GM10847 (cell line): ENCODE data around the gene PSMB10.

Experiments used
- POLR2A ChIP-seq: IDR thresholded peaks from 2 replicates; pipeline ENCODE4 v1.6.1; 2011; ENCODE audit not compliant: insufficient read length; ENCODE audit errors: extremely low read depth

The PSMB10 gene

GRCh38 chr16:67946966-67947558 lies 10.4 kb upstream of the PSMB10 start:
- TF ChIP-seq POLR2A = no peak

DNA sequence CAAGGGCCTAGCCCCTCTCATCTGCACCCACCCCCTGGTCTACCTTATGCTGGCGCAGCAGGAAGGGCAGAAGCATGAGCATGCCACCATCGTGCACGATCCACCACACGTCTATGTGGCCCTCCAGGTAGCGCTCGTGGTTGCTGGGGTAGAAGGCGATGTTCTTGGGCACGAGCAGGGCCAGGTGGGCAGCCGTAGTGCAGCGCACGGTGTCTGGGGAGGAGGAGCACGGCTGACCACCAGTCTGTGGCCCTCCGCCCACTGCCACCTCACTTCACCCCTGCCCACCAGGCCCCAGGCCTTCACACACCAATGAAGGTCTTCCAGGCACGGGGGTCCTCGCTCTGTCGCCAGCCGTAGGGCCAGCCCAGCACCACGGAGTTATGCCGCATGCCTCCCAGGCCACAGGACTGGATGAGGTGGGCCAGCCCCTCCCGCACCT lies 9.5 kb upstream of the PSMB10 start:
- TF ChIP-seq POLR2A = no peak

DNA sequence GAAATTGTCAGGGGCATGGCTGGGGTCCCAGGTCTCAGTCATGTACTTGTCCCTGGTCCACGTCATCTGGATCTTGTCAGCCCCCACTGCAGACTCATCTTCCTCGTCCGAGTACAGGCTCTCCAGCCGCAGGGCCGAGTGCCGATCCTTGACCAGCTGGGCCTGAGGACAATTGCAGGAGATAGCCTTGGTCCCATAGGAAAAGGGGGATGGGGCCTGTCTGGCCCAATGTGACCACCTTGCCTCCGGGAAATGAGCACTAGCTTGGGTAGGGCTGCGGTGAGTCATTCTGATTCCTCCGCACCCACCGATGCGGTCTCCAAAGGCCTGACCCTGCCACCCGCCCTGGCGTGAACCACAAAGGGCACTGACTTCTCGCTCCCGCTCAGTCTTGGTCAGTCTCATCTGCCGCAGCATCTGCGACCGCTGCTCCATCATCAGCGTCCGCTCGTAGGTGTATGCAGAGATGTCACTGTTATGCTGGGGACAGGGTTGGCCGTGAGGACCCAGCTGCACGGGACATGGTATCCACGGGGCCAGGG lies 8.8 kb upstream of the PSMB10 start:
- no peak for TF ChIP-seq POLR2A

- TF ChIP-seq POLR2A = no peak
Observed at GRCh38 chr16:67944690-67945391, 8.2 kb upstream of the PSMB10 start.

- TF ChIP-seq POLR2A = no peak
Observed at GRCh38 chr16:67943619-67944504, 7.2 kb upstream of the PSMB10 start, which contains the start of gene LCAT. TSS of gene LCAT (minus strand) at chr16:67944120. CDS start at chr16:67944101, 19 bp downstream.

- no peak for TF ChIP-seq POLR2A
Observed at GRCh38 chr16:67943256-67943618, 6.6 kb upstream of the PSMB10 start.

DNA sequence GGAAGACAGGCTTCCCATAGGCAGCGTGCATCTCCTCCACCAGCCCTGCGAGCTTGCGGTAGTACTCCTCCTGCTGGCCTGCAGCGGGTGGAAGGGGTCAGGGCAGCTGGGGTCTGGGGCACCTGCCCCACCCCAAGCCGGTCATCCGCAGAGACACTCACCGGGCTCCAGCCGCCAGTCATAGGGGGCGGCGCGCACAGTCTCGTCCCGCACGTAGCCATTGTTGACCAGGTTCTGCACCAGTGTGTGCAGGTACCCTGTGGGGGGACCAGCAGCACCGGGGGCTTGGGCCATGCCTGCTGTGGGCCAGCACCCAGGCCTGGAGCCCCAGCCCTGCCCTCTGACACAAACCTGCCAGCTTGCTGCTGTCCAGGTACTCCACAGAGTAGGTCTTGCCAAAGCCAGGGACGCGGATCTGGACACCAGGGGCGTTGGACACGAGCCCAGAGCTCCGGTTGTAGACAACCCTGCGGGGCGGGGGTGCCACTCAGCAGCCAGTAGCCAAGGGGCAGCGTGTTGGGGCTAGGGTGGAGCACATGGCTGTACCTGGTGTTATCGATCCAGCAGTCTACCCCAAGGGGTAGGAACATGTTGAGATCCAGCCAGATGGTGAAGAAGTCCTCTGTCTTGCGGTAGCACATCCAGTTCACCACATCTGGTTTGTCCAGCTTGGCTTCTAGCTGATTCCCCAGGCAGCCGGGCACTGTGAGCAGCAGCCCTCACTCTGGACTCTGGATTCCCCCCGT lies 6.0 kb upstream of the PSMB10 start:
- no peak for TF ChIP-seq POLR2A

DNA sequence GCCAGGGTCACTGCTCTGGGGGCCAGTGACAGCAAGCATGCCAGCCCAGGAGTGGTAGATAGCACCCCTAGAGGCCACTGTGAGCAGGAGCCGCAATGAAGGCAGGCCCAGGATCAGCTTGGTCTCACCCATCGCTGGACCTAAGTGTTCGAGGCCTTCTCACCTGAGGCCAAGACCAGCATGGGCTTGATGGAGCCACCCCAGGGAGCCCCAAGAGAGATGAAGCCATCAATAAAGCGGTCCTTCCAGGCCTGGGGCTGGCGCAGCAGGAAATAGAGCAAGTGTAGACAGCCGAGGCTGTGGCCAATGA lies 5.5 kb upstream of the PSMB10 start:
- TF ChIP-seq POLR2A = no peak

DNA sequence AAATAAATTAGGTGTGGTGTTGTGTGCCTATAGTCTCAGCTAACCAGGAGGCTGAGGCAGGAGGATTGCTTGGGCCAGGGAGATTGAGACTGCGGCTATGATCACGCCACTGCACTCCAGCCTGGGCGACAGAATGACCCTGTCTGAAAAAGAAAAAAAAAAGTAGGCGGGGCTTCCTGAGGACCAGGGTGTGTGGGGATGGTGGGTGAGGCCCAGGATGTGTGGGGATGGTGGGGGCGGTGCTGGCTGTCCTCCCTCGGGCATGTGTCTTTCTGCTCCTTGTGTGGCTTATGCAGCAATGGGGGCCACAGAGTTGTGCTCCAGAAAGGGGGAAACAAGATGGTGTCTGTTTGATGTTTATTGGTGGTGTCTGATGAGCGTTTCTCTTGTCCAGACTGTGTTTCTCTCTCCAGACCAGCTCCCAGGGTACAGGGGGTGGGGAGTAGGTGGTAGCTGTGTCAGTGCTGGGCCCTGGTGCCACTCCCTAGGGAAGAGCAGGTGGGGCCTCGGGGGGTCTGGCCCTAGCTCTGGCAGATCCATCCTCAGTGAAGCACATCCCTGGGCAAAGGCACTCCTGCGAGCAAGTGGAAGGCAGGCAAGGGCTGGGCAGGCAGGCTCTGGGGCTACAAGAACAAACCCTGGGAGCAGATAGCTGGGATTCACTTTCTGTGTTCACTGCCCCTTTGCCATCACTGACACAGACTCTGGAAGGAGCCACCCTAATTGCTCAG lies 5.0 kb upstream of the PSMB10 start:
- no peak for TF ChIP-seq POLR2A

- TF ChIP-seq POLR2A = no peak
Observed at GRCh38 chr16:67940446-67941089, 3.9 kb upstream of the PSMB10 start.

DNA sequence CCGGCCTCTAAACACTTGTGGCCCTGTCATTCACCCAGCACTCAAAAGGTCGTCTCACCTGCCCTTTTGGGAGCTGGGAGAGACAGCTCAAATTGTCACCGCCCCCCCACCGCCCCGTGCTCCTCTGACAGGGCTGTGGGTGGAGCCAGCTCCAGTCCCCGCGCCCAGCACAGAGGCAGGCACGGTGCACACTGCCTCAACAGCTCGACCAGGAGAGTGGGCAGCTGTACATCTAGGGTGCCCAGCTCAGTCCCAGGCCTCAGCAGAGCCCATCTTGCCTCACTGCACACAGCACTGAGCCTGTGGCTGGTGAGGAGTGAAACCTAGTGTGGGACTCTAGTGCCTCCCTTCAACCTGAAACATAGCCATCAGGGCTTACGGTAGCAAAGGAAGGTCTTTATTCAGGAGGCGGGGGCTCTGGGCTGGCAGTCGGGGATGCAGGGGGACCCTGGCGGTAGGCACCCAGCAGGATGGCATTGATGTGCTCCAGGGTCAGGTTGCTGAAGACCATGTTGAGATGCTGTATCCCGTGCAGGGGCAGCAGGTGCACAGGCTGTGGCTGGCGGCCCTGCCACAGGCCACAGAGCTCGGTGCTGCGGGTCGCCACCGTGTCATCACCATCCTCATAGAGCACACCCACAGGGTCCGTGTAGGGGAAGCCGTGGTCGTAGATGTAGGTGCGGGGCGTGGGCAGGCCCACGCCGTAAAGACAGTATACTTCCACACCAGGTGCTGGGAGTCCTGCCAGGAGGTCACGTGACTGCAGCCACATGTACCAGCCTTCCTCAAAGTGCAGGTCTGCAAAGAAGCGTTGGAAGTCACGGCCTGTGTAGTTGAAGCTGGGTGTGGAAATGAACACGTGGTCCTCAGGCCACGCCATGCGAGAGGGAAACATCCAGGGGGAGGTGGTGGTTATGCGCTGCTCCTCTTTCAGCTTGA lies 3.1 kb upstream of the PSMB10 start:
- TF ChIP-seq POLR2A = no peak

DNA sequence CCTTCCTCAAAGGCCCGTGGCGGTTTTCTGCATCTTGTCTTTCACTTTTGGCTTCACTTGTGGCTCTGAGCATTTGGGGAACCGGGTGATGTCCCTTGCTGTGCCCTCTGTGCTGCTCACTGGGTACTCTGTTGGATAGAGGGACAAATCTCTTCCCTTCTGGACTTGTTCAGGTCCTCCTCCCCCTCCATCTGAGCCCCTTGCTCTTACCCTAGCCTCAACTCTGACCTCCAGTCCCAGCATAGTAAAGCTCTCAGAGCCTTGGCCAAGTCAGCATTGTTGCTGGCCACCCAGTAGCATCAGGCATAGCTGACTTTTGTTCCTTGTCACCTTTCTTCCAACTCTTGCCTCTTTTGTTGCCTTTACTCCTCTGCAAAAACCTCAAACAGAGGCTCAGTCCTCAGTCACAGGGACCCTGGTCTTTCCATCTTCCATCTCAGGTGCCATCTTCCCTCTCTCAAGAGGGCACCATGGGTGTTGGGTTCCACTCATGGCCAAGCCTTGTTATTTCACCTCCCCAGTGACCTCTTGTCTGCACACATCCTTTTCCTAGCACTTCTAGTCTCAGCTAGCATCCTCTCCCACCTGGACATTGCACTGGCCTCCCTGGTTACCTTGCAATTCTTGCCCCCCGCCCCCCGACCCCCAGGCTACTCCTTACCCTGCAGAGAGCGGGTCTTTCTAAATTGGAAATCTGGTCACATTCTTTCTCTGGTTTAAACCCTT lies 393 bp upstream of the PSMB10 start:
- TF ChIP-seq POLR2A = peak; percentile 6
